ENCODE data around the gene PPA1.

The PPA1 gene

GRCh38 chr10:70272925-70273316 is 39.7 kb upstream of the PPA1 start:
- peaks cover 2% of the 10 kb centered on the region for H3K9me3 ChIP-seq (ENCODE audit: severe bottlenecking)
- TF ChIP-seq, protein P1, sequence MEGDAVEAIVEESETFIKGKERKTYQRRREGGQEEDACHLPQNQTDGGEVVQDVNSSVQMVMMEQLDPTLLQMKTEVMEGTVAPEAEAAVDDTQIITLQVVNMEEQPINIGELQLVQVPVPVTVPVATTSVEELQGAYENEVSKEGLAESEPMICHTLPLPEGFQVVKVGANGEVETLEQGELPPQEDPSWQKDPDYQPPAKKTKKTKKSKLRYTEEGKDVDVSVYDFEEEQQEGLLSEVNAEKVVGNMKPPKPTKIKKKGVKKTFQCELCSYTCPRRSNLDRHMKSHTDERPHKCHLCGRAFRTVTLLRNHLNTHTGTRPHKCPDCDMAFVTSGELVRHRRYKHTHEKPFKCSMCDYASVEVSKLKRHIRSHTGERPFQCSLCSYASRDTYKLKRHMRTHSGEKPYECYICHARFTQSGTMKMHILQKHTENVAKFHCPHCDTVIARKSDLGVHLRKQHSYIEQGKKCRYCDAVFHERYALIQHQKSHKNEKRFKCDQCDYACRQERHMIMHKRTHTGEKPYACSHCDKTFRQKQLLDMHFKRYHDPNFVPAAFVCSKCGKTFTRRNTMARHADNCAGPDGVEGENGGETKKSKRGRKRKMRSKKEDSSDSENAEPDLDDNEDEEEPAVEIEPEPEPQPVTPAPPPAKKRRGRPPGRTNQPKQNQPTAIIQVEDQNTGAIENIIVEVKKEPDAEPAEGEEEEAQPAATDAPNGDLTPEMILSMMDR (IDR thresholded peaks at IDR 0.05; ENCODE audit: low read depth, low read length): no peak
- no peaks in the 10 kb centered on the region for H3K36me3 ChIP-seq
- no peaks in the 10 kb centered on the region for H3K27me3 ChIP-seq (ENCODE audit: insufficient read depth, low read depth, severe bottlenecking)
- no peak overlapping the region for H3K4me3 ChIP-seq (ENCODE audit: low read depth, low read length)
- DNase-seq: no peak
- H3K27ac ChIP-seq: no peak overlapping the region

GRCh38 chr10:70271996-70272924 is 39.0 kb upstream of the PPA1 start:
- TF ChIP-seq, protein P1 (IDR thresholded peaks at IDR 0.05; ENCODE audit: low read depth, low read length): no peak

GRCh38 chr10:70270952-70271351 is 37.7 kb upstream of the PPA1 start:
- Histone ChIP-seq H3K36me3 (no peaks in the 10 kb centered on the region), H3K9me3 (ENCODE audit: severe bottlenecking) (peaks cover 2% of the 10 kb centered on the region), H3K4me3 (ENCODE audit: low read depth, low read length) (no peak overlapping the region), H3K27me3 (ENCODE audit: insufficient read depth, low read depth, severe bottlenecking) (no peaks in the 10 kb centered on the region), H3K27ac (no peak overlapping the region)
- no peak for DNase-seq
- TF ChIP-seq, protein P1 (IDR thresholded peaks at IDR 0.05; ENCODE audit: low read depth, low read length): no peak

More at GRCh38 chr10:70271996-70272924, 39.0 kb upstream of the PPA1 start:
- no peaks in the 10 kb centered on the region for H3K36me3 ChIP-seq
- no peaks in the 10 kb centered on the region for H3K27me3 ChIP-seq (ENCODE audit: insufficient read depth, low read depth, severe bottlenecking)
- no peak overlapping the region for H3K4me3 ChIP-seq (ENCODE audit: low read depth, low read length)
- no peak overlapping the region for H3K27ac ChIP-seq
- DNase-seq: no peak
- peaks cover 2% of the 10 kb centered on the region for H3K9me3 ChIP-seq (ENCODE audit: severe bottlenecking)

- H3K9me3 ChIP-seq (ENCODE audit: severe bottlenecking): no peaks in the 10 kb centered on the region
- no peak overlapping the region for H3K4me3 ChIP-seq (ENCODE audit: low read depth, low read length)
- no peak for DNase-seq
- H3K36me3 ChIP-seq: no peaks in the 10 kb centered on the region
- H3K27me3 ChIP-seq (ENCODE audit: insufficient read depth, low read depth, severe bottlenecking): no peaks in the 10 kb centered on the region
- TF ChIP-seq, protein P1 (IDR thresholded peaks at IDR 0.05; ENCODE audit: low read depth, low read length): no peak
- no peak overlapping the region for H3K27ac ChIP-seq
These were observed 36.5 kb upstream of the PPA1 start for GRCh38 chr10:70269741-70270140.

DNA sequence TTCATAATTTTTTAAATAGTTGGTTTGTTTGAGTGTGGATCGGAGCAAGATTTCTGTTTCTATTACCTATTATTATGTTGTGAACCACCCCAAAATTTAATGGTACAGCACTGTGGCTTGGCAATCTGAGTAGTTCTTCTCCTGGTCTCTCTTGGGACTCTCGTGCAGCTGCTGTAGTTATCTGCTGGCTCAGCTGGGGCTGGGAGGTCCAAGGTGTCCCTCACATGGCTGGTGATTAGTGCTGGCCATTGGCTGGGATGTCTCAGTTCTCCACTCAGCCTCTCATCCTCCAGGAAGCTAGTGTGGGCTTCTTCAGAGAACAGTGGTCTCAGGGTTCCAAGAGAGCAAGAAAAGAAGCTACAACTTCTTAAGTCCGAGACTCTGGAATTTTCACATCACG is 35.1 kb upstream of the PPA1 start:
- no peaks in the 10 kb centered on the region for H3K9me3 ChIP-seq (ENCODE audit: severe bottlenecking)
- H3K36me3 ChIP-seq: no peaks in the 10 kb centered on the region
- no peak overlapping the region for H3K27ac ChIP-seq
- no peak overlapping the region for H3K4me3 ChIP-seq (ENCODE audit: low read depth, low read length)
- no peaks in the 10 kb centered on the region for H3K27me3 ChIP-seq (ENCODE audit: insufficient read depth, low read depth, severe bottlenecking)
- TF ChIP-seq, protein P1 (IDR thresholded peaks at IDR 0.05; ENCODE audit: low read depth, low read length): no peak
- no peak for DNase-seq
